ENCODE measurements around the gene SEBOX.

GRCh38 chr17:28357901-28358197, 7.2 kb downstream of the SEBOX start:
- TF ChIP-seq RAD21 (IDR thresholded peaks at IDR 0.05; ENCODE audit: low read depth) (no peak), TAF1 (IDR thresholded peaks at IDR 0.05; ENCODE audit: low read depth) (no peak), EP300 (IDR thresholded peaks at IDR 0.05; ENCODE audit: borderline replicate concordance) (no peak), CEBPB (IDR thresholded peaks at IDR 0.05) (no peak), FOXM1 (IDR thresholded peaks at IDR 0.05; ENCODE audit: borderline replicate concordance, low read depth) (no peak), NFIC (IDR thresholded peaks at IDR 0.05) (no peak), EGR1 (IDR thresholded peaks at IDR 0.05) (no peak), USF1 (IDR thresholded peaks at IDR 0.05) (no peak), REST (IDR thresholded peaks at IDR 0.05; ENCODE audit: low read depth) (no peak), ZBTB7A (IDR thresholded peaks at IDR 0.05; ENCODE audit: low read depth) (no peak), TCF12 (IDR thresholded peaks at IDR 0.05; ENCODE audit: low read depth) (no peak), CREB1 (IDR thresholded peaks at IDR 0.05; ENCODE audit: low read depth) (no peak), YY1 (IDR thresholded peaks at IDR 0.05; ENCODE audit: low read depth) (no peak), TEAD4 (IDR thresholded peaks at IDR 0.05) (no peak)
